GM21576 (cell line): ENCODE results near the gene CANX.

ENCODE experiments used
- ATAC-seq: cut with Tn5 transposase; IDR thresholded peaks from one replicate; pipeline ENCODE4 v1.9.1; 2021; ENCODE audit warnings: mild to moderate bottlenecking, moderate library complexity; ENCODE audit not compliant: unreplicated experiment

CANX gene

DNA sequence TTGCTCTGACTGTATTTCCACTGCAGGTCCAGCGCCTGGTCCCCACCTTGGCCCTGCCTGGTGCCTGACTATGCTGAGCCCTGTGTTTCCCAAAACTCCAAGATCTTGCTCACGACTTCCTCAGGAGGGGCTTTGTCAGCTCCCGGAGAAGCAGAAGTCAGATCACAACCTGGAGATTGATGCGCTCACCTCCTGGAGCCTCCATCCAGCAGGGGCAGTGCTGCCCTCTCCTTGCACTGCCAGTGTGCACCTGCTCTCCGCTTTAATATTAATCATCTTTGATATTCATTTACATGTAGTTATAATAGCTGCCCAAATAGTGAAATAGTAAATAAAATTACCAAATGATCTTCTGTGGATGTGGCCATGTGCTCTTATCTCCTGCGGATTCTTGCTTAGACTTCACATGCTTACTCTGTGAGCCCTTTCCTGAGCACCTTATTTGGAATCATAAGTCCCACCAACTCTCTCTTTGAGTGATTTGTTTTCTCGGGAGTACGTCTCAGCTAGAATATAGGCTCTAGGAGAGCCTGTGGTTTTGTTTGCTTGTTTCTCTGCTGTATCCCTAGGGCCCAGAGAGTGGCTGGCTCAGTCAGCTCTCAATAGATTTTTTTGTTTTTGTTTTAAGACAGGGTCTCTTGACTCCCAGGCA is 51.2 kb downstream of the CANX start:
- ATAC-seq = no peak

- no peak for ATAC-seq
Observed at GRCh38 chr5:179753971-179754370, 55.2 kb downstream of the CANX start.

- ATAC-seq = no peak
Observed at GRCh38 chr5:179755022-179755421, 56.3 kb downstream of the CANX start.

GRCh38 chr5:179758955-179759354 is 60.2 kb downstream of the CANX start:
- ATAC-seq = no peak

DNA sequence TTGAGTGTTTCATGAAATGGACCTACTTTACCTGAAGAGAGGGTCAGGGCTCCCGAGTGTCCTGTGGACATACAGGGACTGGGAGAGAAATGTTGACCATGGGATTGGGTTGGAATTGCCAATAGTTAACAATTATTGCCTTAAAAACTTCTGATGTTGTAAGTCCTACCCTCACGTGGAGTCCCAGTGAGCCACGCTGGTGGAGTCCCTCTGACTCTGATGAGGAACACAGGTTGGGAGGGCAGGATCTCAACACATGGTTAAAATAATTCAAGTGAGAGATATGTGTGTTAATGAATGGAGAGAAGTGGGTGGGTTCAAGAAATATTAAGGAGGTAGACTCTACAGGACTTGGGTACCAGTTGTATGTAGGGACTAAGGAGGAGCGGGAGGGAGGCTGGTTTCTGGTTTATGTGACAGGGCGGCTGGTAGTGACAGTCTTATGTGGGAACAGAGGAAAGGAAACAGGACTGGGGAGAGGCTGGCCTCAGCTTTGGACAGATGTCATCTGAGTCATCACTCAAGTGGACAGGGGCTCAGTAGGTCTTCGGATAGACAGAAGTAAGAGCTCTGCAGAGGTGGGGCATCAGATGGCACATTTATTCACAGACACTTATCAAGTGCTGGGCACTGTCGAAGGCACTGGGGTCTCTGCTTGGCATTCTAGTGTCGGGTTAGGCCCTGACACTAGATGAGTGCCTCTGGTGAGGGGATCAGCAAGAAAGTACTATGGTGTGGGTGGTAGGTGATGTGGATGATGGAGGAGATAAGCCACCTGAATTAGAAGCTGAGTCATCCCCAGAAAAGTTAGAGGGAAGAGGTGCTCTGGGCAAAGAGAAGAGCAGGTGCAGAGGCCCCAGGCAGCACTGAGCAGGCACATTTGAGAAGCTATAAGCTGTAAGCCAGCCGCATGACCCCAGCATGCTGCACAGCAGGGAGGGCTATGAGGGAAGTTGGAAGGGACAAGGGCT is 61.1 kb downstream of the CANX start:
- no peak for ATAC-seq

DNA sequence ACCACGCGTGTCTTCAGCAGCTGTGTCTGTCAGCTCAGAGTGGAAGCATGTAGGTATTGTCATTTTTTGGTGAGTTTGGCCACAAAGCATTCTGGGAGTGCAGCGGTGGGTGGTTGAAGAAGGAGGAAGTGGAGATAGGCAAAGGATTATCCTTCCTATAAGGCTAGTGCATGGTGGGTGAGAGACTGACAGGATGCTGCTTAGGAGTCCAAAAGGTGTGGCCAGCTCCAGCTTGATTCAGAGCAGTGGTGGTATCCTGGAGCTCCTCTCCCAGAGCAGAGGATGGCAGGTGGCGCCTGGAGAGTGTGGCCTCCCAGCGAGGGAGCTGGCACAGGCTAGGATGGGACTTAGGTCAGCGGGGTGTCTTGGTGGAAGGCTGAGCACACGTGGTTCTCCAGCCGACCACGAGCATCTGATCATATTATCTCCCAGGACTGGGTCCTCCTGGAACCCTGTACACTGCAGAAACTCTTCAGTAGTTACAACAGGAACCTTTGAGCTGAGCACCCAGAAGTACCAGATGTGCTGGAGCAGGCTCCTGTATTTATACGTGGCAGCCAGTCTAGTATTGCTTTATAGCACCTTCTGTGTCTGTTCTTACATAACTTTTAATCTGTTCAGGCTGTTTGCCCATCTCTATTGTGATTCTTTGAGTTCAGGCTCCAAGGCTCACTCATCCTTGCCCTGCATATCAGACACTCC is 63.5 kb downstream of the CANX start:
- ATAC-seq = peak; percentile 41

DNA sequence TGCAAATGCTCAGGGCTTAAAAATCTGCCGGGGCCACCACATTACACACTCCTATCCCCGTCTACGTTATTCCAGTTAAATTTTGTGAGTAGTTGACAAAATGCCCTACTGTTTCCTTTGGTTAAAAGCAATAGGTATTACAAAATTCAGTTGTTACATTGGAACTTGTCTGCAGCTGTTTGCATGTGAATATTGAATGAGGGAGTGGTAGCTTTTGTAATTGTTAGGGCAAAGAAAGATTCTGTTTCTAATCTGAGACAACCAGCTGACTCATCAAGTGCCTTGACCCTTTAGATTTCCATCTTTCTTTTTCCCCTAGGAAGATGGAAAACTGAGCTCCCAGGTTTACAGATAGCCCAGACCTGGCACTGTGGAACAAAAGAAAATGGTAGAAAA is 64.0 kb downstream of the CANX start:
- ATAC-seq = no peak

DNA sequence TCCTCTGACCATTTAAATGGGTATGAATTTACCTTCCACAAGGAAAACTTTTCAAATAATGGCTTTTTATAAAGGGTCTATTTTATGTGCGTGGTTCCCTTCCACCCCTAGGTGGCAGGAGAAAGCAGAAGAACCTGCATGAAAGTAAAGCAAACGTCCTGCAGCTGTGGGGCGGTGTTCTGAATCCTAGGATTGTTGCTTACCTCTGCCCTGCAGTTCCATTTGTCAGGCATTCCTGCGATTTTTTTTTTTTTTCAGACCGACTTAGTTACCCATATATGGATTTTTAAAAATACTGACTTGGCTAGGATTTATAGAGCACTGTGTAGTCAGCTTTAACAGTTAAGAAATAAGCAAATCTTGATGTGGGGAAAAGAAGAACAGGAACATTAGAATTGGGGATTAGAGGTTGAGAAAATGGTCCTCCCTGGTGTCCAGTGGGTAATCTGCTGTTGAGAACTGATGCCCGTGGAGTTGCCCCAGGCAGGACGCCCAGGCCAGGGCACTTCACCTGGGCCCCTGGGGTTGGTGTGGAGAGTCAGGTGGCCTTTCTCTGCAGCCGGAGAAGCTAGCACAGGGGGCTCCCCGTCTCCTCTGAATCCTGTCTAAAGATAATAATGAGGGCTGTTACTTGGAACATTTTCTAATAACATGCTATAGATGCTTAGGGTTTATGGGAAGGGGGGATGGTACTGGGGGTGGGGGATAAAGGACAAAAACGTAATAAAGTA is 64.6 kb downstream of the CANX start:
- no peak for ATAC-seq

GRCh38 chr5:179764056-179764455 is 65.3 kb downstream of the CANX start:
- ATAC-seq = no peak

- no peak for ATAC-seq
Observed at GRCh38 chr5:179765400-179765799, 66.6 kb downstream of the CANX start.

DNA sequence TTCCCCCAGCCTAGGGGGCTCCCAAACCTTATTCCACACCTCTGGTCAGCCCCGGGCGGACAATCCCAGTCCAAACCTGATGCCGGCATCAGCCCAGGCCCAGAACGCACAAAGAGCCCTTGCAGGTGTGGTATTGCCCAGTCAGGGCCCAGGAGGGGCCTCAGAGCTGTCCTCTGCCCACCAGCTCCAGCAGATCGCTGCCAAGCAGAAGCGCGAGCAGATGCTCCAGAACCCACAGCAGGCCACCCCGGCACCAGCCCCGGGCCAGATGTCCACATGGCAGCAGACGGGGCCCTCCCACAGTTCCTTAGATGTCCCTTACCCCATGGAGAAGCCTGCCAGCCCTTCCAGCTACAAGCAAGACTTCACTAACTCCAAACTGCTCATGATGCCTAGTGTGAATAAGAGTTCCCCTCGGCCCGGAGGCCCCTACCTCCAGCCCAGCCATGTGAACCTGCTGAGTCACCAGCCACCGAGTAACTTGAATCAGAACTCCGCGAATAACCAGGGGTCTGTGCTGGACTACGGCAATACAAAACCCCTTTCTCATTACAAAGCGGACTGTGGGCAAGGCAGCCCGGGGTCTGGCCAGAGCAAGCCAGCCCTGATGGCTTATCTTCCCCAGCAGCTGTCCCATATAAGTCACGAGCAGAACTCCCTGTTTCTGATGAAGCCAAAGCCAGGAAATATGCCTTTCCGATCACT is 67.4 kb downstream of the CANX start:
- ATAC-seq = no peak

DNA sequence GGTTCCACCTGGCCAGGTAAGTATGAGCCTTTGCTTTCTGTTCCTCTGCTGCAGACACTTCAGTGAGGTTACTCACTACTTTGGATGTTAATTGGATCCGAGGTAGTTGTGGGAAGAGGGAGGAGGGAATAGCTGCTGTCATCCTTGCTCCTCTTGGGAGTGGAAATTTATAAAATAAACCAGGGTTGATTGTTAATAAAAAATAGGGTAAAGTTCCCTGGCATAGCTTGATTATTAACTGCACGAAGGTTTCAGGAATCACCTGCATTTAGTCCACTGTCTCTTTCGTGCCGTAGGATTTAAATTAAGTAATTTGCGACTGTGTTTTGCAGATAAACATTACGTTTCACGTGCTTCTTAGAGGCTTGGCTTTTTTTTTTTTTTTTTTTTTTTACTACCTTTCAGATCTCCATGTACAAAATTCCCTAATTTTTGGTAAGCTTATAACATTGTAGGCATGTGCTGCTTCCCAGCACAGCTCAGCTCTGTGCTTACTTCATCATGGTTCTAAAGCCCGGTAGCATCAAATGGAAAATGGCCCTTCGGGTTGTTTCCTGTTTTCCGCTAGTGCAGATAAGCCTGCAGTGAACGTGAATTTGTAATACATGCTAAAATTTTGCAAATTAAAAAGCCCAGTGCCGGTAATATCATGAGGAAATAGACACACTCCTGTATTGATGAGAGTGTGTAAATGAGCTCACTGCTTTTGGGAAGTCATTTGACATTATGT is 68.1 kb downstream of the CANX start:
- no peak for ATAC-seq

DNA sequence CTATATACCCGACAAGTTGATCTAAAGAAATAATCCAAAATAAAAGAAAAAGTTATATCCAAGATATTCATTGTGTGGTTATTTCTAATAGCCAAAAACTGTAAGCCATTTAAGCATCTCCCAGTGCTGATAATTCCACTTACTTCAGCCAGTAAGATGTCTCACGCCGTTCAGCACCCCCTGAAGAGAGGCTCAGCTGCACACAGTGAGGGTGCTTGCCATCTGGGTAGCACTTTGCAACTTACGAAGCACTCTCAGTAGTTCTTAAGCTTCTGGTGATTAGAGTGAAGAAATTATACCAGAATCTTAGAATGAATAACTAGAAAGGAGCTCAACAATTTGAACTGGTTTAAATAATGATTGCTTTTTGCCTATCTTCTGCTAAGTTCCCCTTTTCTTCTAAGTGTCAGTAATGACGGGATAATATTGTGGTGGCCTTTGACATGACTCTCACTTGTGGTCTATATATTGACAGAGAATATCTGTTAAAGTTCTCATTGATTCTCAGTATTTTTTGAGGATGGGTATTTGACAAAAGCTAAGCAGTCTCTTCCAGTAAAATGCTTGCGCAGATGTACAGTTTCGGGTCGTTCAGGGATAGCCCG is 68.8 kb downstream of the CANX start:
- ATAC-seq = no peak

DNA sequence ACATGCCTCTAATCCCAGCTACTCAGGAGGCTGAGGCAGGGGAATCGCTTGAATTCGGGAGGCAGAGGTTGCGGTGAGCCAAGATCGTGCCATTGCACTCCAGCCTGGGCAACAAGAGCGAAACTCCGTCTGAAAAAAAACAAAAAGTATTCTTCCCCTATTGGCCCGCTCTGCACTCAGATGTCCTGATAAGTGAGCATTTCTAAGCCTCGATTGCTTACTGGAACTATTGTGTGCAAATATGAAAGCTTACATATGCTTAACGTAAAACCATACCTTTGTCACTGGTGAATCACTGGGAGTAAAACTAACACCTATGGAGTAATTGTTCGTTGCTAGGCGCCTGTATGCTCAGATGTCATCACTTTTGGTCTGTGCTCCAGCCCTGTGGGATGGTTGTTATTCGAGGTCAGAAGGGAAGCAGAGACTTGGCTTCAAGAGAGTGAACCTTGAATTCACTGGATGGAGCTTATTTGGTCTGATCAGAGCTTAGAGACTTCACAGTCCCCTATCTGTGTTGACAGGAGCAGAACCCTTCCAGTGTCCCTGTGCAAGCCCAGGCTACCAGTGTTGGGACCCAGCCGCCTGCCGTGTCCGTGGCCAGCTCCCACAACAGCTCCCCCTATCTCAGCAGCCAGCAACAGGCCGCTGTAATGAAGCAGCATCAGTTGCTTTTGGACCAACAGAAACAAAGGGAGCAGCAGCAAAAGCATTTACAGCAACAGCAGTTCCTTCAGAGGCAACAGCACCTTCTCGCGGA is 69.7 kb downstream of the CANX start:
- ATAC-seq = no peak

GRCh38 chr5:179769271-179769670 is 70.5 kb downstream of the CANX start:
- ATAC-seq = no peak

DNA sequence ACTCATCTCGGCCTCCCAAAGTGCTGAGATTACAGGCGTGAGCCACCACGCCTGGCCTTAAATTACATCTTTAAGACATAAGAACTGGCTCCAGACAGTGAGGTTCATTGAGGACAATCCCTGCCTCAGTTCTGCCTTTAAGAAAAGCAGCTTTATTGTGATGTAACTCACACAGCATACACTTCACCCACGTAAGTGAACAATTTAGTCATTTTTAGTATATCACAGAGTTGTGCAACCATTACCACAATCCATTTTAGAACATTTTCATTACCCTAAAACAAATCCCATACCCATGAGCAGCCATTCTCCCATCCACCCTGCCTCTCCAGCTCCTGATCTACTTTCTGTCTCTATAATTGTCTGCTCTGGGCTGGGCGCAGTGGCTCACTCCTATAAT is 71.0 kb downstream of the CANX start:
- ATAC-seq = no peak

DNA sequence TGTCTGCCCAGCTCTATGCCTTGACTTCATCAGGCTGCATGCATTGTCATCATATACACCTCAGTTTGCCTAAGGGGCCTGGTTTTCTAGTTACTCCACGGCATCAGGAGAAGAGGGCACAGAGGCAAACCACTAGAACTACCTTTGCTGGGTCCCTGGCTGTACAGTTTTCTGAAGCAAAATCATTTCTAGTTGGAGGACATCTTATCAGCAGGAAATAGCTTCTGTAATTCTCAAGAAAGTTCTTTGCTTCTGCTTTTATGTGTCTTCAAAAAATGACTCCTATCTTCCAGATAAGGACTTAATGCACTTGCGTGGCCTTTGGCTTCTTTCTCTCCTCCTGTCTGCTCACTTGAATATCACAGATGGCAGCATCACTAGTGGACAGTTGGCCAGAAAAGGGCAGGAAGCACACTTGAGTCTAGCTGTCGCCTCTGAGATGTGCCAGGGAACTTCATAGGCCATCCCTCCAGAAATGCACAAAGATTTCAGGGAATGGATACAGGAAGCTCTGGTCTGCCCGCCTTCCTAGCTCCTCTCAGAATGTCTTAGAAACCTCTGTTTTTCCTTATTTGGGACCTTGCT is 72.6 kb downstream of the CANX start:
- ATAC-seq = no peak

- no peak for ATAC-seq
Observed at GRCh38 chr5:179772351-179772750, 73.6 kb downstream of the CANX start.
